Measurements from ENCODE around the gene FAR2. TPM values are rescaled to one million over a fixed set of nuclear protein-coding genes. Genes with fewer than 3 reads are reported as not detected.

The FAR2 gene
- total RNA-seq, 4 donors from 2014 or later: 13.2 to 27.4 (median 22.8) TPM

- no peak for TF ChIP-seq CTCF (IDR thresholded peaks at IDR 0.05; ENCODE audit: low read depth)
These were observed 17.5 kb upstream of the FAR2 start for GRCh38 chr12:29131539-29131938.

- no peak for TF ChIP-seq CTCF (IDR thresholded peaks at IDR 0.05; ENCODE audit: low read depth)
These were observed 16.8 kb upstream of the FAR2 start for GRCh38 chr12:29132316-29132715.

GRCh38 chr12:29133181-29133580 is 15.9 kb upstream of the FAR2 start:
- no peak for TF ChIP-seq CTCF (IDR thresholded peaks at IDR 0.05; ENCODE audit: low read depth)

GRCh38 chr12:29133680-29134079 is 15.4 kb upstream of the FAR2 start:
- TF ChIP-seq CTCF (IDR thresholded peaks at IDR 0.05; ENCODE audit: low read depth): no peak

GRCh38 chr12:29145372-29146170 is 3.5 kb upstream of the FAR2 start:
- no peak for TF ChIP-seq CTCF (IDR thresholded peaks at IDR 0.05; ENCODE audit: low read depth)

GRCh38 chr12:29146196-29146595 is 2.9 kb upstream of the FAR2 start:
- TF ChIP-seq CTCF (IDR thresholded peaks at IDR 0.05; ENCODE audit: low read depth): no peak

- no peak for TF ChIP-seq CTCF (IDR thresholded peaks at IDR 0.05; ENCODE audit: low read depth)
These were observed 1.1 kb upstream of the FAR2 start for GRCh38 chr12:29147731-29148595.

All from subcutaneous adipose tissue (tissue), 4 donors.